SK-N-SH (cell line): Measurements from ENCODE around the gene ARID2. TPM values are rescaled to one million over a fixed set of nuclear protein-coding genes. Genes with fewer than 3 reads are reported as not detected.

Source experiments
- CTCF ChIA-PET: fragments of 300-600, 350-600 bp; formaldehyde crosslinking; extraction: SDS; loops from one replicate; lab custom pipeline; 2021; lab: Yijun Ruan, JAX
- POLR2A ChIA-PET: fragments of 350-600 bp; sonication (Branson Sonifier 250); formaldehyde crosslinking; extraction: SDS; loops from one replicate; lab custom pipeline; 2020; ENCODE audit warnings: antibody characterized with exemption, inconsistent platforms; lab: Yijun Ruan, JAX
- DNase-seq: peaks from one replicate; pipeline ENCODE4 v3.0.0; 2012
- H2AFZ ChIP-seq: fragments of 200-600 bp; sonication (generic); 2 replicates; pipeline ENCODE4 v1.8.1; 2016; ENCODE audit warnings: antibody characterized with exemption, mild to moderate bottlenecking, low read depth
- H3F3A ChIP-seq: fragments of 200-600 bp; sonication (generic); replicated peaks from 2 replicates; pipeline ENCODE3; 2016; ENCODE audit warnings: antibody characterized with exemption, mild to moderate bottlenecking; ENCODE audit not compliant: insufficient read depth
- H3K27ac ChIP-seq, 2 experiments: fragments of 200-500 bp in 1 of 2; fragments of 200-600 bp in 1 of 2; sonication (Bioruptor generic) in 1 of 2; sonication (generic), shearing (Covaris generic) in 1 of 2; 2 replicates each; pipeline versions ENCODE4 v1.5.1 to v1.6.1; 2014 to 2016; ENCODE audit warnings: low read depth in 2 of 2, inconsistent platforms in 1 of 2, low read length in 1 of 2, mild to moderate bottlenecking in 1 of 2, mixed read lengths in 1 of 2
- H3K27me3 ChIP-seq: fragments of 200-600 bp; sonication (generic), shearing (Covaris generic); 2 replicates; pipeline ENCODE4 v1.6.1; 2016; ENCODE audit warnings: mixed run types; ENCODE audit not compliant: insufficient read depth
- H3K36me3 ChIP-seq, 2 experiments: fragments of 200-500 bp in 1 of 2; fragments of 200-600 bp in 1 of 2; sonication (Bioruptor generic) in 1 of 2; sonication (generic) in 1 of 2; replicated peaks in 1 of 2; 2 replicates each; pipeline versions ENCODE3 to v1.5.1; 2014 to 2016; ENCODE audit warnings: low read length in 1 of 2, mild to moderate bottlenecking in 1 of 2; ENCODE audit not compliant: insufficient read depth in 2 of 2, control insufficient read depth in 1 of 2
- H3K4me1 ChIP-seq, 2 experiments: fragments of 200-500 bp in 1 of 2; fragments of 200-600 bp in 1 of 2; sonication (Bioruptor generic) in 1 of 2; sonication (generic), shearing (Covaris generic) in 1 of 2; 2 replicates each; pipeline versions ENCODE4 v1.5.1 to v1.6.1; 2014 to 2016; ENCODE audit warnings: low read depth in 1 of 2, low read length in 1 of 2, mixed run types in 1 of 2; ENCODE audit not compliant: insufficient read depth in 2 of 2, control insufficient read depth in 1 of 2
- H3K4me2 ChIP-seq: fragments of 200-600 bp; sonication (generic), shearing (Covaris generic); 2 replicates; pipeline ENCODE4 v1.6.1; 2017; ENCODE audit warnings: mixed run types
- H3K4me3 ChIP-seq, 2 experiments: fragments of 200-500 bp in 1 of 2; fragments of 200-600 bp in 1 of 2; sonication (Bioruptor generic) in 1 of 2; sonication (generic), shearing (Covaris generic) in 1 of 2; 2 replicates each; pipeline versions ENCODE4 v1.5.1 to v1.8.1; 2014 to 2016; ENCODE audit warnings: low read depth in 2 of 2, inconsistent platforms in 1 of 2, low read length in 1 of 2, mild to moderate bottlenecking in 1 of 2, mixed read lengths in 1 of 2, moderate library complexity in 1 of 2
- H3K79me2 ChIP-seq: fragments of 200-600 bp; sonication (generic); 2 replicates; pipeline ENCODE4 v1.8.1; 2017; ENCODE audit warnings: mild to moderate bottlenecking; ENCODE audit not compliant: insufficient read depth
- H3K9ac ChIP-seq: fragments of 200-600 bp; sonication (generic); 2 replicates; pipeline ENCODE4 v1.6.1; 2017; ENCODE audit warnings: mixed run types
- H3K9me2 ChIP-seq: fragments of 200-600 bp; sonication (generic); 2 replicates; pipeline ENCODE4 v1.6.1; 2017; ENCODE audit warnings: mixed run types
- H3K9me3 ChIP-seq: fragments of 200-600 bp; sonication (generic); 2 replicates; pipeline ENCODE4 v1.6.1; 2017; ENCODE audit warnings: mixed run types, mild to moderate bottlenecking, moderate library complexity
- H4K20me1 ChIP-seq: fragments of 200-600 bp; sonication (generic); 2 replicates; pipeline ENCODE4 v1.6.1; 2017; ENCODE audit warnings: mild to moderate bottlenecking, mixed run types; ENCODE audit not compliant: insufficient read depth
- ELF1 ChIP-seq: IDR thresholded peaks from 2 replicates; pipeline ENCODE4 v1.4.0; 2012
- EZH2phosphoT487 ChIP-seq: fragments of 200-600 bp; sonication (generic); IDR thresholded peaks from 2 replicates; pipeline ENCODE4 v1.6.1; 2017; ENCODE audit warnings: low read depth, mixed run types, mild to moderate bottlenecking, antibody characterized with exemption, moderate library complexity, borderline replicate concordance
- FOSL2 ChIP-seq: IDR thresholded peaks from 2 replicates; pipeline ENCODE4 v1.4.0; 2012; ENCODE audit warnings: low read depth, mild to moderate bottlenecking, moderate library complexity, borderline replicate concordance
- FOXJ3 ChIP-seq: sonication (generic); formaldehyde crosslinking; IDR thresholded peaks from 2 replicates; pipeline ENCODE4 v1.5.1; 2020; ENCODE audit warnings: mild to moderate bottlenecking, missing genetic modification reagents
- FOXM1 ChIP-seq: IDR thresholded peaks from 2 replicates; pipeline ENCODE4 v1.4.0; 2012; ENCODE audit warnings: low read depth, mild to moderate bottlenecking
- GABPA ChIP-seq: IDR thresholded peaks from 2 replicates; pipeline ENCODE4 v1.4.0; 2012; ENCODE audit warnings: low read depth, mild to moderate bottlenecking
- GATA2 ChIP-seq: sonication (generic); formaldehyde crosslinking; IDR thresholded peaks from 2 replicates; pipeline ENCODE4 v1.5.0; 2020; ENCODE audit warnings: mild to moderate bottlenecking, missing genetic modification reagents
- IRF3 ChIP-seq: fragments of 150-350 bp; IDR thresholded peaks from 2 replicates; pipeline ENCODE4 v1.6.1; 2016; ENCODE audit warnings: mild to moderate bottlenecking, low read depth, low read length
- MEF2A ChIP-seq: IDR thresholded peaks from 2 replicates; pipeline ENCODE4 v1.4.0; 2012; ENCODE audit warnings: low read depth, borderline replicate concordance
- PBX3 ChIP-seq: IDR thresholded peaks from 2 replicates; pipeline ENCODE4; 2012
- RAD21 ChIP-seq: IDR thresholded peaks from 2 replicates; pipeline ENCODE4 v1.6.1; 2012; ENCODE audit warnings: mild to moderate bottlenecking, low read length
- SMC3 ChIP-seq: IDR thresholded peaks from 2 replicates; pipeline ENCODE4 v1.6.1; 2012; ENCODE audit warnings: low read depth, low read length, improper control_type of control experiment
- TAF1 ChIP-seq: IDR thresholded peaks from 2 replicates; pipeline ENCODE4 v1.6.1; 2012; ENCODE audit warnings: low read depth, mild to moderate bottlenecking, low read length, moderate library complexity, borderline replicate concordance
- TCF12 ChIP-seq: IDR thresholded peaks from 2 replicates; pipeline ENCODE4 v1.4.0; 2012
- USF1 ChIP-seq: IDR thresholded peaks from 2 replicates; pipeline ENCODE4 v1.4.0; 2012; ENCODE audit warnings: low read depth, borderline replicate concordance
- USF2 ChIP-seq: fragments of 150-350 bp; IDR thresholded peaks from 2 replicates; pipeline ENCODE4 v1.6.1; 2017; ENCODE audit warnings: antibody characterized with exemption, low read length, low read depth, borderline replicate concordance
- YY1 ChIP-seq: IDR thresholded peaks from 2 replicates; pipeline ENCODE4 v1.4.0; 2012; ENCODE audit warnings: low read depth, mild to moderate bottlenecking
- ZBTB33 ChIP-seq: IDR thresholded peaks from 2 replicates; pipeline ENCODE4 v1.4.0; 2012; ENCODE audit warnings: low read depth, borderline replicate concordance
- polyA plus RNA-seq, 3 experiments: library from polyadenylated mRNA; depleted of rRNA; stranded (reverse); fragments of >200 nt; gene quantifications; 2 replicates each; pipeline ENCODE4 v1.2.3, GENCODE V29; 2012

The ARID2 gene
- polyA plus RNA-seq, 1 of the 3 experiments (the other 2 are of a cell fraction): 5.9 TPM

GRCh38 chr12:45803111-45803510 lies 73.6 kb downstream of the ARID2 start:
- H2AFZ ChIP-seq: no peak overlapping the region
- no peak overlapping the region for H3K9ac ChIP-seq
- peaks cover 66% of the 10 kb centered on the region for H3K79me2 ChIP-seq
- DNase-seq: no peak
- no peak overlapping the region for H3K4me3 ChIP-seq
- H3F3A ChIP-seq: peaks cover 4% of the 10 kb centered on the region
- POLR2A ChIA-PET: no interaction called here
- CTCF ChIA-PET: no interaction called here
- peaks cover 4% of the 10 kb centered on the region; the same call in 1 of the 2 replicates for H3K9me2 ChIP-seq
- no peaks in the 10 kb centered on the region for H3K9me3 ChIP-seq
- H4K20me1 ChIP-seq: no peaks in the 10 kb centered on the region
- no peaks in the 10 kb centered on the region; a peak in 1 of 4 replicates for H3K4me1 ChIP-seq
- H3K27me3 ChIP-seq: no peaks in the 10 kb centered on the region
- TF ChIP-seq ZBTB33 (no peak), GABPA (no peak), FOXJ3 (CRISPR knock-in tag) (no peak), MEF2A (no peak), RAD21 (no peak), EZH2phosphoT487 (no peak), USF2 (no peak), ELF1 (no peak), TAF1 (no peak), FOSL2 (no peak), USF1 (no peak), IRF3 (no peak), PBX3 (no peak), YY1 (no peak), SMC3 (no peak), TCF12 (no peak), FOXM1 (no peak), GATA2 (CRISPR knock-in tag) (no peak)
- no peak overlapping the region for H3K27ac ChIP-seq
- H3K4me2 ChIP-seq: no peak overlapping the region
- H3K36me3 ChIP-seq: peaks cover 0 to 20% of the 10 kb centered on the region in 2 experiments
